ENCODE measurements around the gene PRKAG1.
"Not testable (repeated sequence)": the region's sequence is repeated elsewhere in the genome, so short reads cannot be mapped to it uniquely, and the experiment has no call there.

Gene PRKAG1

GRCh38 chr12:49018261-49019119 lies at the start of gene PRKAG1:
Gene PRKAG1, minus strand, starts transcription at chr12:49018776. Its CDS starts 36 bp downstream, at chr12:49018740.
- DNase-seq = peak; percentile 99
- in situ Hi-C loops (cut with MboI; ENCODE audit: low pct_unique_long_range_greater_than_20kb, low sequenced_read_pairs) = no loop called here

GRCh38 chr12:49066120-49066519 lies 47.5 kb upstream of the PRKAG1 start:
- in situ Hi-C loops (cut with MboI; ENCODE audit: low pct_unique_long_range_greater_than_20kb, low sequenced_read_pairs) = no loop called here
- no peak for DNase-seq

GRCh38 chr12:49064767-49065152 lies 46.2 kb upstream of the PRKAG1 start:
- in situ Hi-C loops (cut with MboI; ENCODE audit: low pct_unique_long_range_greater_than_20kb, low sequenced_read_pairs) = no loop called here
- DNase-seq = no peak

- DNase-seq; in situ Hi-C loops (cut with MboI; ENCODE audit: low pct_unique_long_range_greater_than_20kb, low sequenced_read_pairs): not testable (repeated sequence)
Observed at GRCh38 chr12:49061916-49062315, 43.3 kb upstream of the PRKAG1 start.

GRCh38 chr12:49061157-49061650 lies 42.6 kb upstream of the PRKAG1 start:
- in situ Hi-C loops (cut with MboI; ENCODE audit: low pct_unique_long_range_greater_than_20kb, low sequenced_read_pairs) = no loop called here

GRCh38 chr12:49060237-49061156 lies 41.9 kb upstream of the PRKAG1 start, which contains the start of gene KMT2D:
Gene KMT2D, minus strand, starts transcription at chr12:49060794. Its CDS starts 5,470 bp downstream, at chr12:49055324.
- DNase-seq = peak; percentile 93
- in situ Hi-C loops (cut with MboI; ENCODE audit: low pct_unique_long_range_greater_than_20kb, low sequenced_read_pairs) = no loop called here

More at GRCh38 chr12:49061157-49061650, 42.6 kb upstream of the PRKAG1 start:
- no peak for DNase-seq

- in situ Hi-C loops (cut with MboI; ENCODE audit: low pct_unique_long_range_greater_than_20kb, low sequenced_read_pairs) = no loop called here
- peak; percentile 25 for DNase-seq
Observed at GRCh38 chr12:49059299-49060171, 41.0 kb upstream of the PRKAG1 start.

- DNase-seq = peak; percentile 14
- in situ Hi-C loops (cut with MboI; ENCODE audit: low pct_unique_long_range_greater_than_20kb, low sequenced_read_pairs) = no loop called here
Observed at GRCh38 chr12:49059045-49059298, 40.4 kb upstream of the PRKAG1 start.

- DNase-seq = no peak
- in situ Hi-C loops (cut with MboI; ENCODE audit: low pct_unique_long_range_greater_than_20kb, low sequenced_read_pairs) = no loop called here
Observed at GRCh38 chr12:49058366-49059044, 39.9 kb upstream of the PRKAG1 start.

- DNase-seq = peak; percentile 34
- in situ Hi-C loops (cut with MboI; ENCODE audit: low pct_unique_long_range_greater_than_20kb, low sequenced_read_pairs) = no loop called here
Observed at GRCh38 chr12:49057888-49058287, 39.3 kb upstream of the PRKAG1 start.

GRCh38 chr12:49055978-49056754 lies 37.6 kb upstream of the PRKAG1 start:
- in situ Hi-C loops (cut with MboI; ENCODE audit: low pct_unique_long_range_greater_than_20kb, low sequenced_read_pairs) = no loop called here
- peak; percentile 93 for DNase-seq

GRCh38 chr12:49055092-49055491 lies 36.5 kb upstream of the PRKAG1 start:
- in situ Hi-C loops (cut with MboI; ENCODE audit: low pct_unique_long_range_greater_than_20kb, low sequenced_read_pairs) = no loop called here
- no peak for DNase-seq

GRCh38 chr12:49054524-49054923 lies 35.9 kb upstream of the PRKAG1 start:
- in situ Hi-C loops (cut with MboI; ENCODE audit: low pct_unique_long_range_greater_than_20kb, low sequenced_read_pairs) = no loop called here
- DNase-seq = no peak

GRCh38 chr12:49054096-49054495 lies 35.5 kb upstream of the PRKAG1 start:
- in situ Hi-C loops (cut with MboI; ENCODE audit: low pct_unique_long_range_greater_than_20kb, low sequenced_read_pairs) = no loop called here

GRCh38 chr12:49052451-49053208 lies 34.1 kb upstream of the PRKAG1 start:
- DNase-seq = no peak
- in situ Hi-C loops (cut with MboI; ENCODE audit: low pct_unique_long_range_greater_than_20kb, low sequenced_read_pairs) = no loop called here

More at GRCh38 chr12:49054096-49054495, 35.5 kb upstream of the PRKAG1 start:
- no peak for DNase-seq

GRCh38 chr12:49051777-49052438 lies 33.3 kb upstream of the PRKAG1 start:
- in situ Hi-C loops (cut with MboI; ENCODE audit: low pct_unique_long_range_greater_than_20kb, low sequenced_read_pairs) = no loop called here
- no peak for DNase-seq

GRCh38 chr12:49051373-49051764 lies 32.8 kb upstream of the PRKAG1 start:
- DNase-seq = no peak
- in situ Hi-C loops (cut with MboI; ENCODE audit: low pct_unique_long_range_greater_than_20kb, low sequenced_read_pairs) = no loop called here

Measured in KBM-7 (cell line).